Dedifferentiated amniotic fluid mesenchymal stem cell (primary cell): ENCODE measurements around the gene PTPRN2.

ENCODE experiments used
- DNase-seq: peaks from one replicate; pipeline ENCODE4 v3.0.0-alpha.2; 2016; ENCODE audit errors: extremely low spot score

PTPRN2 gene

DNA sequence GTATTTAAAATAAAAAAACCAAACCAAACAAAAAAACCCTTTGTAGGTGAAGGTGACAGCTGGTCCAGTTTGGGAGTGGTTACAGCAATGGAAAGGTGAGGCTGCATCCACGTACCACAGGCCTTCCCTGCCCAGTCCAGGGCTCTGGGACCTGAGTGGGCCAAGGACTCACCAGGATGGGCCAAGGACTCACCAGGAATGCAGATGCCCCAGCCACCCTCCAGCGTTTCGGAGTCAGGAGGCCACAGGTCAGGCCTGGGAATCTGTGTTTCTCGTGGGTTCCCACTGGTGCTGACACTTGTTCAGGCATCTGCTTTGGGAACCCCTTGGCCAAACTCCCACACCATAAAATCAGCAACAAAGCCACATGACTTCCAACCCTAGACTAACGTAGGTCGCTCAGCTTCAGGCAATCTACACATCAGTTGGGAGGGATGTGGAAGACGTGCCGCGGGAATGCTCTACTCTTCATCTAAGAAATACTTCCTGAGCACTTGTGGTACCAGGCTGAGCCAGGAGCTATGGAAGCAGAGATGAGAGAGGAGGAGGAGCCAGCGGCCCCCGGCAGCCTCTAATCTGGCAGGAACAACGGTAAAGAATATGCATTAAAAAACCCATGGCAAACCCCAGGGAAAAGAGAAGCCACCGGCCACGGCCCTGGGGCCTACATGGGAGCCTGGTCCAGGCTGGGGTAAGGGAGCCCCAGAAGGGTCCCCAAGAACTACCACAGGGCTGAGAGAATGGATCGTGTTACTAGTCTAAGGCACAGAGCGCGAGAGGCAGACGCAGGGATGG is 473.4 kb downstream of the PTPRN2 start:
- DNase-seq = no peak

DNA sequence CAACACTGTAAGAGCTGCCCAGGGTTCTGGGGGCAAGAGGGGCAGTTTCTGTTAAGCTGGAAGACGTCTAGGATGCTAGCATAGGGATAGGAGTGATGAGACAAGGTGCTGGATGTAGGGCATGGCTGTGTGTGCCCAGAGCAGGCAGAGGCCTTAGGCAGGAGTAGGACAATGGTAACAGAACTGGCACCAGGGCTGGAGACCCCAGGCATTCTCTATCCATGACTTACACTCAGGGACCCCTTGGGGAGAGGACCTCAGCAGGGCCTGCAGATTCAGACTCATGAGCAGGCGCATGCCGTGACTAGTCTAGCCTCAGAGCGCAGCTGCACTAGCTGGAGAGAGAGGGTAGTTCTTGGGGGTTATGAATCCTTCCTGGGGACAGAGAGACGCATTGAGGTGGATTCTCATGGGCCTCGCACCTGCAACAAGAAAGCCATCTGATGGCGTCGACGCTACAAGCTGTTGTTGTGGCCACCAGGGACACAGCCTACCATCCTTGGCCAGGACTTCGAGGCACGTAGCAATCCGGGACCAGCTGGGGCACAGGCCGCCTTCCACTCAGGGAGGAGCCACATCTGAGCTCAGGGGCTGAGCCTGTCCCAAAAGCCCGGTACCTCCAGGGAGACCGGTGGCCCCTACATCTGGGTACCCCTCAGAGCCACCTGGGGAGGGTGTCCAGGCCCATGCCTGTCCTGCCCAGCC is 474.1 kb downstream of the PTPRN2 start:
- no peak for DNase-seq

DNA sequence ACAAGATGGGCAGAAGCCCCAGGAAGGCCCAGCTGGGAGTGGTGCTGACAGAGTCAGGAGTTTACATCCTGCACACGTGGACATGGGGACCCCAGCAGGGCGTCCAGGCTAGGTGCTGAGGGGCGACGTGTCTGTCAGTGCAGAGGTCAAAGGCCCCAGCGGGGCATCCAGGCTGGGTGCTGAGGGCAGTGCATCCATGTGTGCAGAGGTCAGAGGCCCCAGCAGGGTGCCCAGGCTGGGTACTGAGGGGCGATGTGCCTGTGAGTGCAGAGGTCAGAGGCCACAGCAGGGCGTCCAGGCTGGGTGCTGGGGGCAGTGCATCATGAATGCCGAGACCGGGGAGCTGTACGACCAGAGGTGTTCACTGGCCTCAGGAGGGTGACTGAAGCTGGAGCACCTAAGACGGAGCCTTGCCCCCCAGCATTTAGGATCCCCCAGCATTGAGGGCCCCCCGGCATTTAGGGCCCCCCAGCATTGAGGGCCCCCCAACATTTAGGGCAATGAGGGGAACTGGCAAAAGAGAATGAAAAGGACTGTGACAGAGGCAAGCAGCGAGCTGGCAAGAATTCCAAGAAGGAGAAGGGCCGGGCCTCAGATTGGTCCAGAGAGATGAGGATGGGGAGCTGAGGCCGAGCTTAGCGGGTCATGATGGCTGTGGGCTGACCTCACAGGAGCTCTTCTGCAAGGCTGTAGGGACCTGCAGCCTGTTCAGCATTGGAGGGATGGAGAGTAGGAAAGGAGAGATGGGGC is 474.9 kb downstream of the PTPRN2 start:
- no peak for DNase-seq

DNA sequence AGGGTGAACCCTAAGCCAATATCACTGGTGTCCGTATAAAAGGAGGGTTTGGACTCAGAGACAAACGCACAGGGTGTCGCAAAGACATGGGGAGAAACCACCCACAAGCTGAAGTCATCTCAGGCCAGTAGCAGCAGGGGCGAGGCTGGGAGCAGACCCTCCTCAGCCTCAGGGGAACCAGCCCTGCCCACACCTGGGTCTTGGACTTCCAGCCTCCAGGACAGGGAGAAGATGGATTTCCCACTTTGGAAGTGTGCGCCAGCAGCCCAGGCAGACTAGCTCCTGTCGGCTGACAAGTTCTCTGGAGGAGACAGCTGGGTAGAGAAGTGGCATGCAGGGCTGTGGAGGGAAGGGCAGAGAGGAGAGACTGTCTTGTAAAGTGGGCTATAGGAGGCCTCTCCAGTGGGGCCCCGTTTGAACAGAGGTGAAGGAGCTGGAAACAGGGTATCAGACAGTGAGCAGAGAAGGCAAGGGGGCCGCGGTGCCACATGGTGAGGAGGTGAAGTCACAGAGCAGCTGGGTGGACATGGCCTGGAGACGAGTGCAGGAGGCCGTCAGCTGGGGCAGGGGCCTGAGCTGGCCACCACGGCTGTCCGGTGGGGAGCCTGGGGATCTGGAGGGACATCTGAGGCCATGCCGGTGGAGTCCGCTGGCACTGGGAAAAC is 475.6 kb downstream of the PTPRN2 start:
- DNase-seq = no peak

GRCh38 chr7:158111049-158111751 is 476.4 kb downstream of the PTPRN2 start:
- DNase-seq = no peak

- no peak for DNase-seq
These were observed 477.0 kb downstream of the PTPRN2 start for GRCh38 chr7:158110661-158111048.

- DNase-seq = no peak
These were observed 477.5 kb downstream of the PTPRN2 start for GRCh38 chr7:158110034-158110590.

DNA sequence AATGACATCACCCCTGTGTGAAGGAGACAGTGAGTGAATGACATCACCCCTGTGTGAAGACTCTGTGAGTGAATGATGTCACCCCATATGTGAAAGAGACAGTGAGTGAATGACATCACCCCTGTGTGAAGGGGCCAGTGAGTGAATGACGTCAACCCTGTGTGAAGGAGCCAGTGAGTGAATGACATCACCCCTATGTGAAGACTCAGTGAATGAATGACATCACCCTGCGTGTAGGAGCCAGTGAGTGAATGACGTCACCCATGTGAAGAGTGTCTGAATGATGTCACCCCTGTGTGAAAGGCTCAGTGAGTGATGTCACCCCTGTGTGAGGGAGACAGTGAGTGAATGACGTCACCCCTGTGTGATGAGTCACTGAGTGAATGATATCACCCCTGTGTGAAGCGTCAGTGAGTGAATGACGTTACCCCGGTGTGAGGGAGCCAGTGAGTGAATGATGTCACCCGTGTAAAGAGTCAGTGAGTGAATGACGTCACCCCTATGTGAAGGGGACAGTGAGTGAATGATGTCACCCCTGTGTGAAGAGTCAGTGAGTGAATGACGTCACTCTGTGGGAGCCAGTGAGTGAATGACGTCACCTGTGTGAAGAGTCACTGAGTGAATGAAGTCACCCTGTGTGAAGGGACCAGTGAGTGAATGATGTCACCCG is 478.1 kb downstream of the PTPRN2 start:
- DNase-seq = no peak

DNA sequence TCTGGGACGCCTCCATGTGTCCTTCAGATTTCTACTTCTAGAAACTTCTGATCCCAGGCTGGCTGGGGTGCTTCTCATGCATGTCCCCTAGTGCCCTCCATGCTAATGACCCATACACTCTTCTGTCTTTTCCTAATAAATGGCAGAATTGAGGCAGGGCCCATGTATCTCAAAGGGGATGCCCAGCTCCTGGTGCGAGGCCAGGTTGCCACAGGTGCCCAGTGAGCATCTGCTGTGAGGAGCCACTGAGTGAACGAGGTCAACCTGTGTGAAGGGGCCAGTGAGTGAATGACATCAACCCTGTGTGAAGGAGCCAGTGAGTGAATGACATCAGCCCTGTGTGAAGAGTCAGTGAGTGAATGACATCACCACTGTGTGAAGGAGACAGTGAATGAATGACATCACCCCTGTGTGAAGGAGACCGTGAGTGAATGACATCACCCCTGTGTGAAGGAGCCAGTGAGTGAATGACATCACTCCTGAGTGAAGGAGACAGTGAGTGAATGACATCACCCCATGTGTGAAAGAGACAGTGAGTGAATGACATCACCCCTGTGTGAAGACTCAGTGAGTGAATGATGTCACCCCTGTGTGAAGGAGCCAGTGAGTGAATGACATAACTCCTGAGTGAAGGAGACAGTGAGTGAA is 478.9 kb downstream of the PTPRN2 start:
- DNase-seq = no peak

GRCh38 chr7:158107806-158108205 is 479.8 kb downstream of the PTPRN2 start:
- DNase-seq = no peak

- DNase-seq = no peak
These were observed 481.4 kb downstream of the PTPRN2 start for GRCh38 chr7:158106272-158106671.

DNA sequence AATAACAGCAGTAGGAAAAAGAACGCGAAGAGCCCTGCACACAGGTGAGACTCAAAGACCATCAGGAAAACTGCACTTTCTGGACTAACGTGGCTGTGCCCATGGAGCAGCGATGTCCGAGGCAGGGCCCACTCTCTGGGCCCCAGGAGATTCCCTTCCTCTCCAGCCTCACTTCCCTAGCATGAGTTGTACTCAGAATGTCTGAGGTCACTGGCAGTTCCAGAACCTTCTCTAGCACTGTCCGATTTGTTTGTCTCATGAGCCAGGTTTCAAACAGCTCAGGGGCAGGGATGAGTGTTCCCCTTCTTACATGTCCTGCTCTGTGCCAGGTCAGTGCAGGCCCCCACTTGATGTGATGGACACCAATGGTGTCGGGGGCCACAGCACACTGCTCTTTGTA is 484.2 kb downstream of the PTPRN2 start:
- DNase-seq = no peak

- no peak for DNase-seq
These were observed 484.7 kb downstream of the PTPRN2 start for GRCh38 chr7:158102897-158103296.

DNA sequence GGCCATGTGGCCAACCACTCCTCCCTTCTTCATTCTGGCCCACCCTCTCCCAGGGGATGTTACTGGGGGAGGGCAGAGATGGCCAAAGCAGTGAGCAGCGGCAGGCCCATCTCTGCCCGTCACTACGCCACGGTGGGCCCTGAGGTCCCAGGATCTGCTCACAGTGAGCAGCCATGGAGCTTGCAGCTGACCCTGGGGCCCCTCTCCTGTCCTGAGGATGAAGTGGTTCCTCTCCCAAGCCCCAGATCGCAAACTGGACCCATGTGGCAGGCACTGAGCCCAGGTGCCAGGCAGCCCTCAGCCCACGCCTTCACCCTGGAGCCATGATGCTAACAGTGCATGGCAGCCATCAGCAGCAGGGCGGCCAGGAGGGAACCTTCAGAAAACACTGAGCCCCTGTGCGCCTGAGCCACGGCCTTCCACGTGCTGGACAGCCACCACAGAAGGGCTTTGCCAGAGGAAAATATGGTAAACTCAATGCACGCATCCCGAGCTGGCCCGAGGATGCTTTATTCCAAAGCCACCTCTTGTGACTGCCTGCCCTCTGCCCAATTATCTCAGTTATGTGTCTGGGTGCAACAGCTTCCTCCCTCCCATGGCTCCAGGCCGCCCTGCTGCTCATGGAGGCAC is 485.7 kb downstream of the PTPRN2 start:
- no peak for DNase-seq

DNA sequence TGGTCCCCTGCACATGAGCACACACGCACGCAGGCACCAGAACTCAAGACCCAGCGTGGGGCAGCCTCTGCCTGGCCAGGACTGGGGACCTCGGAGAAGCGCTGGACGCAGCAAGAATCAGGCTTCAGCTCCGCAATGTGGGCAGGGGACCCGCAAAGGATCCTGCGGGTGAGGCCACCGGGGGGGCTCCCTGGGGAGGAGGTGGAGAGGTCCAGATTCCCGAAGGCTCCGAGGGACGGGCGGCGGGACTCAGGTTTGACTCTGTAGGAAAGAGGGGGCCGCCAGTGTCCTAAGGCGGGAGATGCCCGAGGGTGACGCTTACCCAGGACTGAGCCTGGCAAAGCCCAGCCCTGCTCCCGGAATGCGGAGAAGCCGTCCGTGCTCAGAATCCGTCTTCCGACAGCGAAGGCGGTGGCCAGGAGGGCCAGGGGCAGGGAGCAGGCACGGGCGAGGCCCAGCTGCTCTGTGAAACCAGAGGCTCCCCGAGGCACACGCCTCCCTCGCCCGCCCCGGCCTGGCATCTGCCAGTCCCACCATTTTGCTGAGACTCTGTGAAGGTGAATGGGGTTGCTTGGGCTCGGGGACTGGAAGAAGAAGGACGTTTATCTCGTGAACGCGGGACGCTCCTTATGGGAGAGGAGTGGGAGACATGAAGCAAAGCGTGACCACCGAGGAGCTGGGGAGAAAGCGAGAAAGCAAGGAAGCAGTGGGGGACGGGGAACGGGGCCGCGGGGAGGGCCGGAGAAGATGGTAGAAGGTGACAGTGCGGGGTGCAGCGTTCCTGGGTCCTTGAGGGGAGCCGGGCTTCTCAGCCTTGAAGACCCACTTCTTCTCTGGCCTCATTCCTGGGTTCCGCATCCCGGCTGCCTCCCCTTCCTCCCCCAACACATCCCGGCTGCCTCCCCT is 489.2 kb downstream of the PTPRN2 start:
- no peak for DNase-seq

- DNase-seq = no peak
These were observed 490.0 kb downstream of the PTPRN2 start for GRCh38 chr7:158097453-158098124.

DNA sequence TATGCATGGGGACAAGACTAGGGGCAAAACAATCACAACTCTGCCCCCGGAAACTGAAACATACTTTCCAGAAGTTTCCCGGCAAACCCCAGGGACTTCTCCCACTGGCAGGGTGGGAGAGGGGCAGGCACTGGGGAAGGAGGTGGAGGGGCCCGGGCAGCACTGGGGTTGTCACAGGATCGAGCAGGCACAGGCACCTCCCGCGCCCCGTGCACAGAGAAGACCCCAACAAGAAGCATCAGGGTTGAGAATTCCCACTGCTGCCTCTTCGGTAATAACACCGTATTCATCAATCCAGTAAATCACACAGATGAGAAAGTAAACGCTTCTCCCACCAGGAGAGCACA is 490.5 kb downstream of the PTPRN2 start:
- no peak for DNase-seq

GRCh38 chr7:158096582-158096981 is 491.0 kb downstream of the PTPRN2 start:
- DNase-seq = no peak
